HG03139 (cell line): ENCODE data around the gene ZP1.

Experiments used
- ATAC-seq: cut with Tn5 transposase; IDR thresholded peaks from one replicate; pipeline ENCODE4 v1.9.1; 2021; ENCODE audit not compliant: unreplicated experiment

The ZP1 gene

DNA sequence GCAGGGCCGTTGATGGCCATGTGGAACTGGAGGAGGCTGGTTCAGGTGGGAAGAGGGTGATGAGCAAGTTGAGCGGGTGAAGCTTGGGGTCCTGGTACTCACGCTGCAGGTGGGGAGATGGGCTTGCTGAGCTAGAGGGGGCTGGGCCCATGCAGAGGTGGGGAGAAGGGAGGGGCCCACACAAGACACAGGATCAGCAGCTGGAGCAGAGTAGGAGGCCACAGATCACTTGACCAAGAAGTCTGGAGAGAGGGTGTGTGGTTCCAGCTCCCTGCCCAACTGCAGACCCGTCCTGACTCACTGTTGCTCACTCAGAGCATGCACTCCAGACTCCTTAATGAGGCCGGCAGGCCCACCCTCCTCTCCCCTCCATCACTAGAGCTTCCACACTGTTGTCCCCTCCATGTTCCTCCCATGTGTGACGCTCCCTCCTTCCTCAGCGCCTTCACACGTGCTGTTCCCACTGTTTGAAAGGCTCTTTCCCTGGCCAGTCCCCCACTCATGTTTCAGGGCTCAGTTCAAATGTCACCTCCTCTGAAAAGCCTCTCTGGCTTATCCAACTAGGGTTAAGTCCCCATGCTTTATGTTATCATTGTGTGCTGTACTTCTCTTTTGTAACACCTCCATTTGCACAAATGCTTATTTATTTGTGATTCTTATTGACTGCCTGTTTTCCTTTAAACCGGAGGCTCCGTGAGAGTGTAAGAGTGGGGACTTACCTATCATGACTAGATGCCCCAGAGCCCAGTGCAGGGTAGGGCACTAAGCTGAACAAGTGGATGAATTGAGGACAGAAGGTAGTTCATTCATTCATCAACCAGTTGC, 23.1 kb upstream of the ZP1 start:
- ATAC-seq: no peak

DNA sequence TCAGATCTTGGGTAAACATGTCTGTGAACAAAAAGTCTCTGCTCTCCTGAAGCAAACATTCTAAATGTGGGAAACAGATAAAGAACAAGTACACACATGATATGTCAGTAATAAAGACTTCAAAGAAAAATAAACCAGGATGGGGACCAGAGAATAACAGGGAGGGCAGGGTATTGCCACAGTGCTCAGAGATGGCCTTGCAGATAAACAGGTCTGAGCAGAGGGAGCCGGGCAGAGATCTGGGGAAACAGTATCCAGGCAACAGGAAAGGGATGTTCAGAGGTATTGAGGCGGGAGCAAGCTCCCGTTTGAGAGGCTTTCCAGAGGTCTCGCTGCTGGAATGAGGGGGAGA, 22.5 kb upstream of the ZP1 start:
- no peak for ATAC-seq

GRCh38 chr11:60845338-60845737, 22.0 kb upstream of the ZP1 start:
- no peak for ATAC-seq

DNA sequence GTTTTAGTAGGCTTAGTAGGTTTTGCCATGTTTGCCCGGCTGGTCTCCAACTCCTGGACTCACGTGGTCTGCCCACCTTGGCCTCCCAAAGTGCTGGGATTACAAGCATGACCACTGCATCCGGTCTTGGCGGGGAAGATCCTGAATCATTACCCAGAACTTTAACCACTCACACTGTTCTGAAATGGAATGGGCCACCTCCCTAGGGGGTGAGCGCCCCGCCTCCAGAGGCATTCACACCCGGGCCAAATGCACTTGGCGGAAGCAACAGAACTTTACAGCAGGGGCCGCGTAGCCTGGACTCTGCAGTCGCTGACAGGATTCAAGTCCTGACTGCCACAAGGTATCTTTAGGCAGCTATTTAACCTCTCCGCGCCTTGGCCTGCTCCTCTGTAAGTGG, 20.1 kb upstream of the ZP1 start:
- no peak for ATAC-seq

- ATAC-seq: no peak
Observed at GRCh38 chr11:60847896-60848295, 19.4 kb upstream of the ZP1 start.

DNA sequence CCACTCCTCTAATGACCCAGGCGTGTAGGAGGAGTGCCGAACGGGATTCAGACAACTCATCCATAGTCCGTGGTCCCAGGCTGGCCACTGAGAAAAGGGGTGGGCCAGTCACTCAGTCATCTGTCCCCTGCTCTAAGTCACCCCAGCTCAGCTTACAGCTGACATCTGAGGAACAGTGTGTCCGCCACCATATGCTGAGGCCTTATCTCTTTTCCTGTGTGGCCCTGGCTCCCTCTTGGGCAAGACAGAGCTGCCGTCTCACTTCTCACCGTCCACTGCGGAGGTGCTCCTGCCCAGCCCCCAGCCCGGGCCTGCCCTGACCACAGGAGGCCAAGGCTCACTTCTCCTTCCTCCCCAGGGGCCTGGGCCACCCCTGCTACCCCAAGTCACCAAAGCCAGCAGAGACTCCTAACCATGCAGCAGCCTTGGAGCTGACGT, 18.6 kb upstream of the ZP1 start:
- no peak for ATAC-seq

GRCh38 chr11:60849641-60850520, 17.5 kb upstream of the ZP1 start:
- ATAC-seq: no peak

DNA sequence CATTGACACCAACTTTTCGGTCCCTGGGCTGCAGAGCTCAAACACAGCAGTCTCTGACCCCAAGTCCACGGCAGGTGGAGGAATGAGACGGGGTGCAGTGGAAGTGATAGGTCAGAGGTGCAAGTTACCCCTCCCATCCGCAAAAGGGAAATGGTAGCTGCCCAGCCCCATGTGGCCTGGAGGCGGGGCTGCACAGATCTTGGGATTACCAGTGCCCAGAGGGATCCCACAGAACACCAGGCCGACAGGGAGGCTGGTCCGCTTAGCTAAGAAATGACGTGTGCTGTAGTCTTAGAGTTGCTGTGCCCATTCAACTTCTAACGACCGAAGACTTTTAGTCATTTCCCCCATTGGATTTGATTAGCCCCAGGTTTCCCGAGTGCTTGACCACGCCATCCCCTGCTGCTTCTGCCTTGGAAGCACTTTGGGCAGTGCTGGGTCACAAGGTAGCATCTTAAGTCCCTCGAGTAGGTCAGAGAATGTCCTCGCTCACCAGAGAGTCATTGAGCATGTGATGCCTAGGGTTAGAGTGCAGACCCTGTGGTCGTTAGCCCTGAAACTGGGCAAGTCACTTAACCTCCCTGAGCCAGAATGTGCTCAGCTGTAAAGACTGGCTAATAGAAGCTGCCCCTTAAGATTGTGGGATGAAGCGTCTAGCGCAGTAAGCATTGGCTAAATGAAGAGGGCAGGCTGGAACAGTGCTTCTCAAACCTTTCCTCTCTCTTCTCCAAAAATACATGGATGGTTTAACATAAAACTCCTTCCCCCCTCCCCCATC, 15.8 kb upstream of the ZP1 start:
- no peak for ATAC-seq

- no peak for ATAC-seq
Observed at GRCh38 chr11:60852117-60852981, 15.0 kb upstream of the ZP1 start.

- ATAC-seq: no peak
Observed at GRCh38 chr11:60852982-60853950, 14.1 kb upstream of the ZP1 start.

GRCh38 chr11:60854140-60854846, 13.0 kb upstream of the ZP1 start:
- no peak for ATAC-seq

- ATAC-seq: no peak
Observed at GRCh38 chr11:60854847-60855725, 12.3 kb upstream of the ZP1 start.

DNA sequence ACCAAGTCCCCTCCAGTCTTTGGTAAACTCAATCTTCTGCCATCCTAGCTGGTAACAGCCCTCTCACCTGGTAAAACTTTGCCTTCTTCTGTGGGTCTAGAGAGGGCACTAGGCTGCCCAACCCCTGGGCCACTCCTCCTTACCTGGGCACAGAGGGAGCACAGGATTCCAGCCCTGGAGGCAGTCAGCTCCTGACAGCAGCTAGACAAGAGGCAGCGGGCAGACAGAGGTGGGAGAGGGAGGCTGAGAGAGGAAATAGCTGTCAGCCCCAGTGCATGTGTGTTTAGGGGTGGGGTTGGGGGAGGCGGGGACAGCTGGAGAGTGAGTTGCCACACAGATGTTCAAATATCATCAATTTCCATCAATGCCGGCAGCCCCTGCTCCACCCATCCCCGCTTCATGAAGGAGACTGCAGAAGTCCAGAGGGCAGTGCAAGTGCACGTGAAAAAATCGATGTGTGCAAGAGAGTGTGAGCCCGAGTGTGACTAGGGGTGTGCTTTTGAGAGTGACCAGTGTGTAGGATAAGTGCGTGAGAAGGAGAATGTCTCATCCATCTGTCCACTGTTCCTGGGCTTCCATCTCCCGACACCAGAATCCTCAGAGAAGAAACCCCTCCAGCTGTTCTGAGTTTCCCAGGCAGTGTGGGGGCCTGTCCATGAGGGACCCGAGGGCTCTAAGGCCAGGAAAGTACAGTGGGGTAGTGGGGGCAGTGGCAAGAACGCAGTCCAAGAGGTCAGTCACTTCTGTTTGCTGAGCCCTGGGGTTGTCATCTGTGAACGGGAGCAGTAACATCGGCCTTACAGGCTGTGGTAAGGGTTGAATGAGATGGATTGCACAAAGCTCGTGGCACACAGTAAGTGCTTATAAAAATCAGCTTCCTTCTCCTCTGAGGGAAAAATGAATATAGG, 11.4 kb upstream of the ZP1 start, which contains the start of gene PTGDR2:
Gene PTGDR2 (minus strand): TSS at position 225 of the 908 bp plus-strand sequence. CDS start 2,228 bp downstream, outside the sequence.
- no peak for ATAC-seq

GRCh38 chr11:60857378-60858232, 9.7 kb upstream of the ZP1 start:
- no peak for ATAC-seq

- ATAC-seq: no peak
Observed at GRCh38 chr11:60858236-60858635, 9.1 kb upstream of the ZP1 start.
